Measurements from ENCODE around the gene ZIC2. TPM values are rescaled to one million over a fixed set of nuclear protein-coding genes. Genes with fewer than 3 reads are reported as not detected.

ZIC2 gene
- total and polyA plus RNA-seq, 2 experiments from 2014 or later: 0.10 to 0.15 TPM

DNA sequence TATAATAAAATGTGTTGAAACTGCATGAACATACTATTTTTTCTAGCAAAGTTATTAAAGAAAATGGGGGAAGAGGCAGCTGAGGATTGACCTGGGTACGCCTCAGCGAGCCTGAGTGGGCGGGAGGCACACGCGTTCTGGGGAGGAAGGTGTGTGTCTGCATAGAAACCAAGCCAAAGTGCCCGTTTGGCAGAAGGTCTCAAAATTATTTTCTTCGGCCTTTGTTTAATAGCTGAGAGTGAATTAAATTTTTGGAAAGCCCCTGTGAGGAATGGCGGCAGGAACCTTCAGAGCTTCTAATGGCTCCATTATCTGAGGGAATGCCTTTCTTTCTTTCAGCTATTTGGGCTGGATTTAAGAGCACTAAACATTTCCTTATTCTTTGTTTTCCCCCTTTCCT lies 5.2 kb downstream of the ZIC2 start:
- WGBS (ENCODE audit: low lambda C conversion rate, missing lambda C conversion rate): 46% methylated on average over 8 of the region's 8 CpGs
- H3K9me2 ChIP-seq (replicated peaks; ENCODE audit: insufficient read depth): no peaks in the 10 kb centered on the region
- no peak overlapping the region for H3K4me3 ChIP-seq
- no peaks in the 10 kb centered on the region for H3K4me1 ChIP-seq (ENCODE audit: insufficient read depth)
- no peak for DNase-seq (ENCODE audit: low spot score)
- H3K9me3 ChIP-seq (ENCODE audit: low read depth): no peaks in the 10 kb centered on the region
- no peak overlapping the region for H3K27ac ChIP-seq
- TF ChIP-seq, protein P1, sequence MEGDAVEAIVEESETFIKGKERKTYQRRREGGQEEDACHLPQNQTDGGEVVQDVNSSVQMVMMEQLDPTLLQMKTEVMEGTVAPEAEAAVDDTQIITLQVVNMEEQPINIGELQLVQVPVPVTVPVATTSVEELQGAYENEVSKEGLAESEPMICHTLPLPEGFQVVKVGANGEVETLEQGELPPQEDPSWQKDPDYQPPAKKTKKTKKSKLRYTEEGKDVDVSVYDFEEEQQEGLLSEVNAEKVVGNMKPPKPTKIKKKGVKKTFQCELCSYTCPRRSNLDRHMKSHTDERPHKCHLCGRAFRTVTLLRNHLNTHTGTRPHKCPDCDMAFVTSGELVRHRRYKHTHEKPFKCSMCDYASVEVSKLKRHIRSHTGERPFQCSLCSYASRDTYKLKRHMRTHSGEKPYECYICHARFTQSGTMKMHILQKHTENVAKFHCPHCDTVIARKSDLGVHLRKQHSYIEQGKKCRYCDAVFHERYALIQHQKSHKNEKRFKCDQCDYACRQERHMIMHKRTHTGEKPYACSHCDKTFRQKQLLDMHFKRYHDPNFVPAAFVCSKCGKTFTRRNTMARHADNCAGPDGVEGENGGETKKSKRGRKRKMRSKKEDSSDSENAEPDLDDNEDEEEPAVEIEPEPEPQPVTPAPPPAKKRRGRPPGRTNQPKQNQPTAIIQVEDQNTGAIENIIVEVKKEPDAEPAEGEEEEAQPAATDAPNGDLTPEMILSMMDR (IDR thresholded peaks at IDR 0.05; ENCODE audit: poor library complexity): no peak
- TF ChIP-seq EZH2phosphoT487 (IDR thresholded peaks at IDR 0.05; ENCODE audit: low read depth, severe bottlenecking, unreplicated experiment) (no peak), EZH2 (IDR thresholded peaks at IDR 0.05; ENCODE audit: borderline replicate concordance) (no peak)
- no peak overlapping the region for H3K4me2 ChIP-seq
- no peak overlapping the region for H2AFZ ChIP-seq
- H3K27me3 ChIP-seq: peaks cover 97% of the 10 kb centered on the region
- no peaks in the 10 kb centered on the region for H4K20me1 ChIP-seq (ENCODE audit: insufficient read depth, poor library complexity, severe bottlenecking)
- H3K79me2 ChIP-seq: no peaks in the 10 kb centered on the region
- H3K36me3 ChIP-seq (replicated peaks; ENCODE audit: insufficient read depth, low read depth): no peaks in the 10 kb centered on the region

DNA sequence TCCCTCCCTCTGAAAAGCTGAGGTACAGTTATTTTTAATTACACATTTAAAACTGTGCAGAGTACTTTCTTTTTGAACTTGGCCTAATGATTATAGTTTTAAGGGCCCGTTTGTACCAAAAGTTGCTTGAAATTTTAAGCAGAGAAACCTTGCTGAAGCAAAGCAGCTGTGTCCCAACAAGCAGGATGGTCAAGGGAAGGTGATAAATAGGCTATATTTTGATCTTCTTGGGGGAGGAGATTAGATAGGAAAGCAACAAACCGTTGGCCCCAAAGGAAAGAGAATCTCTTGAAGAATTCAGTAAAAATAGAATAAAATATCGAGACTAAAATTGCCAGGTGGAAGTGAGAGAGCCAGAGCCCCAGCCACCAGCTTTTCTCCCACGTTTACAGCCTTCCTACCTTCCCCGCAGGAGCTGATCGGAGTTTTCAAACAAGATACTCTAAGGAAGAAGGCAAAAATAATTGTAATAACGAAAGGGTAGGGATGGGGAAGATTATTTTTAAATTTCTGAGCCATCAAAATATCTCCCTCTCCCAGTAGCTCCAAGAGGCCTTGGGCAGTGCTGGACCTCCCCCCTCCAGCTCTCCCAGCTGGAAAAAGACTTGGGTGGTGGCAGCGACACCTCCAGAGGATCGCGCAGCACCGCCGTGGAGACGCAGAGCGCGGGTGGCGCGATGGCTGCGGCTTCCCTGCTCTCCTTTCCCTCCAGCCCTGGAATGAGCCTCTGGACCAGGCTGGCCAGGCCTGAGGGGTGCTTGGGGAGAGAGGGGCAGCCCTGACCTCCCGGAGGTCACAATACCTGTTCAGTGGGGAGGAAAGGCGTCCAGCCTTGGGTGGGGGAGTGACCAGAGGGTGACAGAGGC lies 5.8 kb downstream of the ZIC2 start:
- no peaks in the 10 kb centered on the region for H4K20me1 ChIP-seq (ENCODE audit: insufficient read depth, poor library complexity, severe bottlenecking)
- H2AFZ ChIP-seq: no peak overlapping the region
- no peaks in the 10 kb centered on the region for H3K9me2 ChIP-seq (replicated peaks; ENCODE audit: insufficient read depth)
- peaks cover 97% of the 10 kb centered on the region for H3K27me3 ChIP-seq
- no peaks in the 10 kb centered on the region for H3K79me2 ChIP-seq
- no peaks in the 10 kb centered on the region for H3K36me3 ChIP-seq (replicated peaks; ENCODE audit: insufficient read depth, low read depth)
- H3K4me3 ChIP-seq: no peak overlapping the region
- H3K4me2 ChIP-seq: no peak overlapping the region
- TF ChIP-seq, protein P1 (IDR thresholded peaks at IDR 0.05; ENCODE audit: poor library complexity): no peak
- TF ChIP-seq EZH2 (IDR thresholded peaks at IDR 0.05; ENCODE audit: borderline replicate concordance): peak; percentile 26
- TF ChIP-seq EZH2phosphoT487 (IDR thresholded peaks at IDR 0.05; ENCODE audit: low read depth, severe bottlenecking, unreplicated experiment): no peak
- WGBS (ENCODE audit: low lambda C conversion rate, missing lambda C conversion rate): 10% methylated on average over 20 of the region's 20 CpGs
- no peak for DNase-seq (ENCODE audit: low spot score)
- H3K9me3 ChIP-seq (ENCODE audit: low read depth): no peaks in the 10 kb centered on the region
- H3K27ac ChIP-seq: no peak overlapping the region
- H3K4me1 ChIP-seq (ENCODE audit: insufficient read depth): no peaks in the 10 kb centered on the region

DNA sequence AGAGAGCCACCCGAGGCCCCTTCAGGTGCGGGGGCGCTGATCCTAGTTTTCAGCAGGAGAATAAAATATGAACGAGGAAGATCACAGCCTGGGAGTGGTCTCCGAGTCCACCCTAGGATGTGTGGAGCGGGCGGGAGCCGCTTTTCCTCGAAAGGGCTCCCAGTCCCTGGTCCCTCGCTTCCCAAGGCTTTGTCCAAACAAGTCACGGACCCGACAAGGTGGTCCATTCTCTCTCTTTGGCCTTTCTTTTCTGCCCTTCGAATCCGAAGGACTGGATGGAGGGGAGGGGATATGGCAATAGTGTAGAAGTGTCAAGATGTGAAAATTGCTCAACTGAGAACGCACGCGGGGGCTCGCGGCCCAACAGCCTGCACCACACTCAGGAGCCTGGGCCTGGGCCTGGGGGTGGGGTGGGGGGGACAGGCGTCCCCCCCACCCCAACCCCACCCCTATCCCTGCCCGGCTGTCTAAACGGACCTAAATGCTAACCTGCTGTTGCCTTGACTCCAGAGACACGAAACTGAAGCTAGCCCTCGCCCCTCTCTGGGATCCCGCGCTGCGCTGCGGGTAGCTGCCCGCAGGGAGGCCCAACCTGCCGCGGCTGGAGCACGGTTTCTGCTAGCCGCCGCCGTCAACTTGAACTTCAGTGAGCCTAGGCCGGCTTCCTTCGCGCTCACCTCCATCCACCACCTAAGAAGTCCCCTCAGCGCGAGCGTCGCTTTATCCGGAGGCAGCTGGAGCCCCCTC lies 7.1 kb downstream of the ZIC2 start:
- Histone ChIP-seq H3K9me2 (replicated peaks; ENCODE audit: insufficient read depth) (no peaks in the 10 kb centered on the region), H3K4me1 (ENCODE audit: insufficient read depth) (no peaks in the 10 kb centered on the region), H3K79me2 (no peaks in the 10 kb centered on the region), H3K27me3 (peaks cover 97% of the 10 kb centered on the region), H3K27ac (no peak overlapping the region), H3K9me3 (ENCODE audit: low read depth) (no peaks in the 10 kb centered on the region), H3K4me3 (no peak overlapping the region), H3K36me3 (replicated peaks; ENCODE audit: insufficient read depth, low read depth) (no peaks in the 10 kb centered on the region), H4K20me1 (ENCODE audit: insufficient read depth, poor library complexity, severe bottlenecking) (no peaks in the 10 kb centered on the region), H3K4me2 (no peak overlapping the region), H2AFZ (no peak overlapping the region)
- WGBS (ENCODE audit: low lambda C conversion rate, missing lambda C conversion rate): 11% methylated on average over 34 of the region's 43 CpGs
- peak; percentile 82 for TF ChIP-seq EZH2phosphoT487 (IDR thresholded peaks at IDR 0.05; ENCODE audit: low read depth, severe bottlenecking, unreplicated experiment)
- TF ChIP-seq EZH2 (IDR thresholded peaks at IDR 0.05; ENCODE audit: borderline replicate concordance): peak; percentile 93
- TF ChIP-seq, protein P1 (IDR thresholded peaks at IDR 0.05; ENCODE audit: poor library complexity): no peak
- DNase-seq (ENCODE audit: low spot score): no peak

Data from hepatocyte (in vitro differentiated cells).